GM12878 (cell line): ENCODE data around the gene LSR. TPM values are rescaled to one million over a fixed set of nuclear protein-coding genes. Genes with fewer than 3 reads are reported as not detected.

ENCODE experiments used
- ATAC-seq: fragments of 200-7000 bp; cut with Tn5 transposase; 3 replicates; pipeline ENCODE4 v1.9.1; 2020; ENCODE audit warnings: mild to moderate bottlenecking, moderate library complexity
- BruUV-seq: library from RNA; stranded (reverse); fragments of 400-500 nt; replicated peaks from 2 replicates; lab custom pipeline; 2021; lab: Mats Ljungman, UMichigan
- CTCF ChIA-PET: fragments of 300-600 bp; sonication (Branson Sonifier 250); formaldehyde crosslinking; extraction: SDS; loops from one replicate; lab custom pipeline; 2021; ENCODE audit warnings: inconsistent platforms; lab: Yijun Ruan, JAX
- POLR2A ChIA-PET: fragments of 350-600 bp; formaldehyde crosslinking; extraction: SDS; loops from one replicate; lab custom pipeline; 2021; ENCODE audit warnings: inconsistent platforms; lab: Charles Lee
- RAD21 ChIA-PET: fragments of 300-600 bp; sonication (Branson Sonifier 250); formaldehyde crosslinking; loops from one replicate; lab custom pipeline; 2023; ENCODE audit warnings: antibody characterized with exemption; ENCODE audit not compliant: unreplicated experiment; lab: Charles Lee
- SMC1A ChIA-PET: fragments of 300-600 bp; sonication (Branson Sonifier 250); formaldehyde crosslinking; loops from one replicate; lab custom pipeline; 2023; ENCODE audit not compliant: unreplicated experiment, uncharacterized antibody; lab: Charles Lee
- DNase-seq: peaks from one replicate; pipeline ENCODE4 v3.0.0-alpha.2; 2011; ENCODE audit warnings: low read depth, low spot score
- FAIRE-seq: peaks from 3 replicates; lab custom pipeline; 2011; peaks lifted over from hg19 to GRCh38; lab: Jason Lieb, UNC
- H2AFZ ChIP-seq: 2 replicates; pipeline ENCODE4 v1.6.0; 2011; ENCODE audit warnings: low read depth, low read length, control low read depth; ENCODE audit not compliant: control insufficient read depth
- H3K27ac ChIP-seq: 2 replicates; pipeline ENCODE4 v1.5.1; 2011; ENCODE audit warnings: control low read depth; ENCODE audit not compliant: control insufficient read depth, insufficient read depth
- H3K27me3 ChIP-seq, 2 experiments: replicated peaks in 1 of 2; 2 replicates each; pipeline versions ENCODE4 v1.6.0 to v1.6.1; 2011; ENCODE audit warnings: low read length in 1 of 2; ENCODE audit not compliant: control insufficient read depth in 2 of 2, insufficient read depth in 2 of 2
- H3K36me3 ChIP-seq, 2 experiments: 2 replicates each; pipeline ENCODE4 v1.5.1; 2011; ENCODE audit warnings: low read length in 1 of 2; ENCODE audit not compliant: control insufficient read depth in 2 of 2, insufficient read depth in 2 of 2
- H3K4me1 ChIP-seq: 2 replicates; pipeline ENCODE4 v1.6.1; 2011; ENCODE audit warnings: mild to moderate bottlenecking, low read length, moderate library complexity, mixed read lengths; ENCODE audit not compliant: control insufficient read depth, insufficient read depth
- H3K4me2 ChIP-seq: 2 replicates; pipeline ENCODE4 v1.6.0; 2011; ENCODE audit warnings: control low read depth; ENCODE audit not compliant: control insufficient read depth, insufficient read depth
- H3K4me3 ChIP-seq: fragments of 200-600 bp; sonication (generic); 2 replicates; pipeline ENCODE4 v1.5.1; 2016
- H3K79me2 ChIP-seq: 2 replicates; pipeline ENCODE4 v1.6.0; 2011; ENCODE audit warnings: low read length; ENCODE audit not compliant: control insufficient read depth, insufficient read depth
- H3K9ac ChIP-seq: 2 replicates; pipeline ENCODE4 v1.8.0; 2011; ENCODE audit warnings: low read length, control low read depth, mixed read lengths; ENCODE audit not compliant: control insufficient read depth, insufficient read depth
- H3K9me3 ChIP-seq: replicated peaks from 3 replicates; pipeline ENCODE4 v1.5.1; 2011; ENCODE audit warnings: mild to moderate bottlenecking, low read length; ENCODE audit not compliant: control insufficient read depth, insufficient read depth
- H4K20me1 ChIP-seq: 2 replicates; pipeline ENCODE4 v1.6.0; 2011; ENCODE audit not compliant: control insufficient read depth, insufficient read depth
- BHLHE40 ChIP-seq, 2 experiments: fragments of 450-650 bp in 1 of 2; IDR thresholded peaks; 2 replicates each; pipeline ENCODE4 v1.6.1; 2011 to 2017; ENCODE audit warnings: low read depth in 2 of 2, borderline replicate concordance in 1 of 2, improper control_type of control experiment in 1 of 2, low read length in 1 of 2, mild to moderate bottlenecking in 1 of 2
- ZNF24 ChIP-seq: fragments of 450-650 bp; IDR thresholded peaks from 2 replicates; pipeline ENCODE4 v1.6.1; 2017; ENCODE audit warnings: antibody characterized with exemption, mild to moderate bottlenecking
- WGBS: methylation state at CpG from one replicate; pipeline ENCODE4 v1.1.6; 2016; ENCODE audit warnings: low lambda C conversion rate; ENCODE audit not compliant: insufficient replicate concordance, insufficient coverage; ENCODE audit errors: missing lambda C conversion rate; 5-methylcytosine and 5-hydroxymethylcytosine counted together
- in situ Hi-C: fragments of 300-500 bp; cut with MboI; formaldehyde crosslinking; loops from 9 replicates; pipeline ENCODE4 v1.14.3; 2018; ENCODE audit warnings: mixed read lengths
- intact Hi-C: fragments of 100-400 bp; cut with micrococcal nuclease; formaldehyde crosslinking; loops from one replicate; pipeline ENCODE4 v1.14.2; 2022; ENCODE audit not compliant: unreplicated experiment
- polyA plus RNA-seq, 11 experiments: library from polyadenylated mRNA; depleted of rRNA in 4 of 11; unstranded in 6 of 11; stranded (reverse) in 5 of 11; fragments of >200 nt; fragmentation: Nextera tagmentation in 4 of 11; fragmentation: Illumina TruSeq in 1 of 11; extraction: Ambion mirVana in 4 of 11; extraction: Trizol in 1 of 11; gene quantifications; 1 replicate in 1 of 11; 2 replicates in 10 of 11; pipeline versions ENCODE4 v1.2.1 to v1.2.3, GENCODE V29; 2011 to 2016; ENCODE audit warnings: inconsistent platforms in 2 of 11, missing spikeins in 2 of 11, low read depth in 1 of 11
- total RNA-seq, 4 experiments: library from RNA; depleted of rRNA in 3 of 4; stranded (reverse); fragments of >200 nt in 3 of 4; fragmentation: Illumina TruSeq in 1 of 4; extraction: Trizol in 1 of 4; gene quantifications; 2 replicates each; pipeline versions ENCODE4 v1.2.1 to v1.2.3, GENCODE V29; 2013 to 2021

Gene LSR
- total and polyA plus RNA-seq, 10 of the 15 experiments (the other 5 are each of a cell fraction or from before 2014, with no cell fraction given) = 0.26 to 53.9 (median 26.3) TPM

DNA sequence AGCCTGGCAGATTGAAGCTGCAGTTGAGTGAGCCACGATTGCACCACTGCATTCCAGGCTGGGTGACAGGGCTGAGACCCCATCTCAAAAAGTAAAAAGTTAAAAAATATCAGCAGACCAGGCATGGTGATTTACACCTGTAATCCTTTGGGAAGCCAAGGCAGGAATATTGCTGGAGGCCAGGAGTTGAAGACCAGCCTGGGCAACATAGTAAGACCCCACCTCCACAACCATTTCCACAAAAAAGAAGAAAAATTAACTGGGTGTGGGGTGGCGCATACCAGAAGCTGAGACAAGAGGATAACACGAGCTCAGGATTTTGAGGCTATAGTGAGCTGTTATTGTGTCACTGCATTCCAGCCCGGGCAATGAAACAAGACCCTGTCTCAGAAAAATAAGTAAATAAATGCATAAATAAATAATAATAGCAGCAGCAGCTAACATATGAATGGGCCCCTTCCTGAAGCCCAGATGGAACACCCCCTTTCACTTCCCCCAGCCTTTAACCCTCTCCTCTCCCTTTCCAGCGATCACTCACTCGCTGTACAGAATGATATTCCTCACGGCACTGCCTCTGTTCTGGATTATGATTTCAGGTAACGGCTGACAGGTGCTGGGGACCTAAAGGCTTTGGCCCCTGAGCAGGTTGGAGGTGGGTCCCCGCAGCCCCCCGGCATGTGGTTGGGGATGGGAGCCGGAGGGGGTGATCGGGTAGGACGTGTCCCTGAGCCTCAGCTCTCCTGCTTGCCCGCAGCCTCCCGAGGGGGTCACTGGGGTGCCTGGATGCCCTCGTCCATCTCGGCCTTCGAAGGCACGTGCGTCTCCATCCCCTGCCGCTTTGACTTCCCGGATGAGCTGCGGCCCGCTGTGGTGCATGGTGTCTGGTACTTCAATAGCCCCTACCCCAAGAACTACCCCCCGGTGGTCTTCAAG lies 46.3 kb downstream of the LSR start:
- Histone ChIP-seq H3K4me1 (peaks cover 26% of the 10 kb centered on the region), H3K4me2 (no peak overlapping the region), H3K9ac (peak overlapping the region; percentile 25; the same call in 1 of the 2 replicates), H4K20me1 (no peaks in the 10 kb centered on the region), H2AFZ (no peak overlapping the region; the same call in 1 of the 2 replicates), H3K36me3 (no peaks in the 10 kb centered on the region), H3K27me3 (no peaks in the 10 kb centered on the region; a peak in 1 of 4 replicates), H3K27ac (no peak overlapping the region), H3K79me2 (no peaks in the 10 kb centered on the region), H3K4me3 (no peak overlapping the region), H3K9me3 (no peaks in the 10 kb centered on the region)
- ChIA-PET CTCF (interaction anchor here (0.6 kb wide), 1 partner anchor 446 kb away, joined by 3 read pairs; no protein-coding TSS in a partner anchor), SMC1A (interaction anchor here (0.8 to 1.1 kb wide), 4 partner anchors 10 to 200 kb away, joined by 3 read pairs; partner anchors contain the start of gene FFAR1), RAD21 (interaction anchor here (0.5 to 1.9 kb wide), 5 partner anchors 28 to 154 kb away, joined by 3 to 7 read pairs (median 4); partner anchors contain the start of gene CD22), POLR2A (interaction anchor here (1.9 kb wide), 1 partner anchor 38 kb away, joined by 5 read pairs; no protein-coding TSS in a partner anchor)
- DNase-seq = no peak
- no TSS peak for BruUV-seq
- 44% methylated on average over 25 of the region's 25 CpGs for WGBS
- no peak for FAIRE-seq
- peak in 1 of 2 experiments; percentile 50; a peak in 2 of 4 replicates for TF ChIP-seq BHLHE40 (IDR thresholded peaks at IDR 0.05; ENCODE audit: borderline replicate concordance in 1 of 2, low read depth in 2 of 2, low read length in 1 of 2)
- TF ChIP-seq ZNF24 = no peak
- in situ Hi-C loops (no loop called here), intact Hi-C loops (no loop called here)
- no peak for ATAC-seq
